Tibial nerve (tissue), 4 donors: ENCODE results near the gene TMEM116.

Experiments
- EP300 ChIP-seq, 2 donors: sonication (generic); formaldehyde crosslinking; IDR thresholded peaks; one replicate each; pipeline ENCODE4 v1.6.1; 2017; ENCODE audit warnings: antibody characterized with exemption in 2 of 2, mild to moderate bottlenecking in 1 of 2
- POLR2A ChIP-seq, 2 donors: fragments of 450-650 bp; IDR thresholded peaks; one replicate each; pipeline ENCODE4 v1.6.1; 2017; ENCODE audit warnings: antibody characterized with exemption in 2 of 2, mild to moderate bottlenecking in 2 of 2, moderate library complexity in 2 of 2
- TF ChIP-seq, protein P1 (sequence below), 5 experiments: fragments of 200-600 bp in 3 of 5; fragments of 450-650 bp in 2 of 5; sonication (generic) in 3 of 5; IDR thresholded peaks; one replicate each; pipeline ENCODE4 v1.5.1; 2016 to 2019; ENCODE audit warnings: antibody characterized with exemption in 5 of 5, mild to moderate bottlenecking in 3 of 5, moderate library complexity in 2 of 5

DNA sequence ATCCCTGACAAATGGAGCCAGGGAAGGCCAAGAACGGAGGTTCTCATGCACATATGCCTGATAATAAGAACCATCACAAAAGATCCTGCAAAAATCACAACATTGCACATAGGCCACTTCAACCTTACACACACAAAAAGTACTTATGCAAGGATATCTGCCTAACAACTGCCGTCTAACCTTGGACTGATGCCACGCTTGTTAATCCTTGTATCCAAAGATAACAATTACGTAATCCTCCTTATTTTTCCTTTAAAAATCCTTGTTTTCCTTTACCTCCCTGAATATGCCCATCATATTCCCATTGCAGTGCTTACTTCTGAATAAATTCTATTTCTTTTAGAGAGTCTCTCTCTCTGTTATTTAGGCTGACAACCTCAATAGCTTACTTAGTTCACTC is 59.5 kb downstream of the TMEM116 start:
- TF ChIP-seq POLR2A (IDR thresholded peaks at IDR 0.05): no peak
- TF ChIP-seq, protein P1, sequence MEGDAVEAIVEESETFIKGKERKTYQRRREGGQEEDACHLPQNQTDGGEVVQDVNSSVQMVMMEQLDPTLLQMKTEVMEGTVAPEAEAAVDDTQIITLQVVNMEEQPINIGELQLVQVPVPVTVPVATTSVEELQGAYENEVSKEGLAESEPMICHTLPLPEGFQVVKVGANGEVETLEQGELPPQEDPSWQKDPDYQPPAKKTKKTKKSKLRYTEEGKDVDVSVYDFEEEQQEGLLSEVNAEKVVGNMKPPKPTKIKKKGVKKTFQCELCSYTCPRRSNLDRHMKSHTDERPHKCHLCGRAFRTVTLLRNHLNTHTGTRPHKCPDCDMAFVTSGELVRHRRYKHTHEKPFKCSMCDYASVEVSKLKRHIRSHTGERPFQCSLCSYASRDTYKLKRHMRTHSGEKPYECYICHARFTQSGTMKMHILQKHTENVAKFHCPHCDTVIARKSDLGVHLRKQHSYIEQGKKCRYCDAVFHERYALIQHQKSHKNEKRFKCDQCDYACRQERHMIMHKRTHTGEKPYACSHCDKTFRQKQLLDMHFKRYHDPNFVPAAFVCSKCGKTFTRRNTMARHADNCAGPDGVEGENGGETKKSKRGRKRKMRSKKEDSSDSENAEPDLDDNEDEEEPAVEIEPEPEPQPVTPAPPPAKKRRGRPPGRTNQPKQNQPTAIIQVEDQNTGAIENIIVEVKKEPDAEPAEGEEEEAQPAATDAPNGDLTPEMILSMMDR (IDR thresholded peaks at IDR 0.05): no peak
- no peak for TF ChIP-seq EP300 (IDR thresholded peaks at IDR 0.05)
